DND-41 (cell line): Measurements from ENCODE around the gene ACTR2.
"Not testable (repeated sequence)": the region's sequence is repeated elsewhere in the genome, so short reads cannot be mapped to it uniquely, and the experiment has no call there.

ENCODE experiments used
- ATAC-seq: fragments of 200-7000 bp; cut with Tn5 transposase; 3 replicates; pipeline ENCODE4 v1.9.1; 2021; ENCODE audit warnings: low read depth; ENCODE audit not compliant: insufficient read depth
- DNase-seq: peaks from one replicate; pipeline ENCODE4 v3.0.0-alpha.2; 2020
- H2AFZ ChIP-seq: 2 replicates; pipeline ENCODE4 v1.6.0; 2012; ENCODE audit warnings: low read depth, low read length
- H3K27ac ChIP-seq: 2 replicates; pipeline ENCODE4 v1.5.1; 2012; ENCODE audit warnings: low read length, inconsistent platforms
- H3K27me3 ChIP-seq: fragments of 200-600 bp; sonication (generic); 2 replicates; pipeline ENCODE4 v1.6.0; 2012; ENCODE audit warnings: low read length, mild to moderate bottlenecking, inconsistent platforms; ENCODE audit not compliant: insufficient read depth, poor library complexity
- H3K36me3 ChIP-seq: 2 replicates; pipeline ENCODE4 v1.5.1; 2012; ENCODE audit warnings: low read length, inconsistent platforms; ENCODE audit not compliant: insufficient read depth
- H3K4me1 ChIP-seq: 2 replicates; pipeline ENCODE4 v1.5.1; 2012; ENCODE audit warnings: mild to moderate bottlenecking, low read length; ENCODE audit not compliant: insufficient read depth
- H3K4me2 ChIP-seq: 2 replicates; pipeline ENCODE4 v1.6.0; 2012; ENCODE audit warnings: mild to moderate bottlenecking, moderate library complexity, low read length, inconsistent platforms; ENCODE audit not compliant: insufficient read depth
- H3K4me3 ChIP-seq, 2 experiments: fragments of 200-600 bp in 1 of 2; shearing (Covaris generic) in 1 of 2; 2 replicates each; pipeline ENCODE4 v1.5.1; 2012 to 2016; ENCODE audit warnings: inconsistent platforms in 2 of 2, low read length in 2 of 2, mild to moderate bottlenecking in 2 of 2, low read depth in 1 of 2, moderate library complexity in 1 of 2
- H3K79me2 ChIP-seq: 2 replicates; pipeline ENCODE4 v1.6.0; 2012; ENCODE audit warnings: low read length, inconsistent platforms; ENCODE audit not compliant: insufficient read depth
- H3K9ac ChIP-seq: 2 replicates; pipeline ENCODE4 v1.6.0; 2012; ENCODE audit warnings: low read depth, mild to moderate bottlenecking, inconsistent platforms, low read length, moderate library complexity
- H3K9me3 ChIP-seq: 2 replicates; pipeline ENCODE4 v1.5.1; 2012; ENCODE audit warnings: low read length, moderate library complexity, mild to moderate bottlenecking, inconsistent platforms; ENCODE audit not compliant: insufficient read depth, severe bottlenecking
- H4K20me1 ChIP-seq: 2 replicates; pipeline ENCODE4 v1.6.0; 2012; ENCODE audit warnings: low read length; ENCODE audit not compliant: insufficient read depth
- EZH2 ChIP-seq: IDR thresholded peaks from 3 replicates; pipeline ENCODE4 v1.6.1; 2012; ENCODE audit warnings: borderline replicate concordance, low read depth, mild to moderate bottlenecking, moderate library complexity, low read length, inconsistent platforms; ENCODE audit not compliant: severe bottlenecking
- TF ChIP-seq, protein P1 (sequence below): IDR thresholded peaks from 2 replicates; pipeline ENCODE4 v1.5.1; 2012; ENCODE audit warnings: borderline replicate concordance, low read length, moderate library complexity, mild to moderate bottlenecking; ENCODE audit not compliant: poor library complexity, severe bottlenecking; ENCODE audit errors: extremely low read depth

ACTR2 gene

DNA sequence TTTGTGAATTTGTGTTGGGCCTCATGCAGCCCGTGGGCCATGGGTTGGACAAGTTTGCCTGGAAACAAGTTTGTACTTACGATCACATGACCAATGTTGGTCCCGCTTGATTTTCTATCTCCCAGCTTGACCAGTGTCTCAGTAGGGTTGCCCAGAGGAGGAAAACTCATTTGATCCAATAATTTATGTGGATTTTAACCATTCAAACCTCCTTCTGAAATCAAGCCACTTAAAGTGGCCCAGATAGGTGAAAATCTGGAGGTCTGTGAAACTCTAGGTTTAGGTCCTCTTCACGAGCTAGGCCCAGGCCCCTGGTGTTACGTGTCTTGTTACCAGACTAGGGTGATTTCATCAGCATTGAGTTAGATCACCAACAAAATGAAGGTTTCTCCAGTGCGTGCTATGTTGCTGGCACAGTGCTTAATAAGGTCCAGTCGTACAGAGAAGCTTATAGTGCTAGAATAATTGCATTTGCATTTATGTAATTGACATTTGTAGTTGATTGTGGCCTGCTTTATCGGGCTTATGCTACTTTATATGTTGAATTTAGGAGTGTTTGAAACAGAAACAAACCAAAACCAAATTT, 4.4 kb downstream of the ACTR2 start:
- peaks cover 37% of the 10 kb centered on the region for H3K36me3 ChIP-seq
- TF ChIP-seq, protein P1, sequence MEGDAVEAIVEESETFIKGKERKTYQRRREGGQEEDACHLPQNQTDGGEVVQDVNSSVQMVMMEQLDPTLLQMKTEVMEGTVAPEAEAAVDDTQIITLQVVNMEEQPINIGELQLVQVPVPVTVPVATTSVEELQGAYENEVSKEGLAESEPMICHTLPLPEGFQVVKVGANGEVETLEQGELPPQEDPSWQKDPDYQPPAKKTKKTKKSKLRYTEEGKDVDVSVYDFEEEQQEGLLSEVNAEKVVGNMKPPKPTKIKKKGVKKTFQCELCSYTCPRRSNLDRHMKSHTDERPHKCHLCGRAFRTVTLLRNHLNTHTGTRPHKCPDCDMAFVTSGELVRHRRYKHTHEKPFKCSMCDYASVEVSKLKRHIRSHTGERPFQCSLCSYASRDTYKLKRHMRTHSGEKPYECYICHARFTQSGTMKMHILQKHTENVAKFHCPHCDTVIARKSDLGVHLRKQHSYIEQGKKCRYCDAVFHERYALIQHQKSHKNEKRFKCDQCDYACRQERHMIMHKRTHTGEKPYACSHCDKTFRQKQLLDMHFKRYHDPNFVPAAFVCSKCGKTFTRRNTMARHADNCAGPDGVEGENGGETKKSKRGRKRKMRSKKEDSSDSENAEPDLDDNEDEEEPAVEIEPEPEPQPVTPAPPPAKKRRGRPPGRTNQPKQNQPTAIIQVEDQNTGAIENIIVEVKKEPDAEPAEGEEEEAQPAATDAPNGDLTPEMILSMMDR, result no peak
- TF ChIP-seq EZH2, result no peak
- H3K9me3 ChIP-seq, result no peaks in the 10 kb centered on the region
- peak overlapping the region; percentile 37 for H3K4me2 ChIP-seq
- DNase-seq (no peak), ATAC-seq (no peak)
- peaks cover 73% of the 10 kb centered on the region for H4K20me1 ChIP-seq
- no peak overlapping the region for H3K4me3 ChIP-seq
- peaks cover 97% of the 10 kb centered on the region for H3K79me2 ChIP-seq
- no peak overlapping the region; the same call in 1 of the 2 replicates for H3K27ac ChIP-seq
- no peak overlapping the region for H3K9ac ChIP-seq
- H3K27me3 ChIP-seq, result no peaks in the 10 kb centered on the region
- H3K4me1 ChIP-seq, result peaks cover 35% of the 10 kb centered on the region
- no peak overlapping the region for H2AFZ ChIP-seq

DNA sequence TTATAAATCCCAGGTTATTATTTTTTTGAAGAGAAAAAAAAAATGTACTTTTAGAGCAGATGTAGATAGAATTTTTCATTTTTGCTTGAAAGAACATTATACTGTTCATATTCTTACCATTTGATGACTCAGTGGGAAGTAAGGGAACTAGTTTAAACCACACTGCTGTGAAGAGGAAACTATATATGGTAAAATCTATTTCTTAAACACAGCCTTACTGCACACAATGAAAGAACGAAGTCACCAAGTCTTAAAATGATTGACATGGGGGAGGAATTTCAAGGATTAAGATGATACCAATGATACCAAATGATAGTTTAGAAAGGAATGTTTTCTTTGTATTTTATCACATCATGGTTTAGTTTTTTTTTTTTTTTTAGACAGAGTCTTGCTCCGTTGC, 5.0 kb downstream of the ACTR2 start:
- H3K79me2 ChIP-seq, result peaks cover 99% of the 10 kb centered on the region

GRCh38 chr2:65240657-65241056, 13.0 kb downstream of the ACTR2 start:
- no peaks in the 10 kb centered on the region for H3K27me3 ChIP-seq
- H3K4me2 ChIP-seq, result no peak overlapping the region
- no peak overlapping the region for H3K9ac ChIP-seq
- DNase-seq, result no peak
- peaks cover 60% of the 10 kb centered on the region for H3K36me3 ChIP-seq
- no peak overlapping the region for H3K27ac ChIP-seq
- H2AFZ ChIP-seq, result no peak overlapping the region
- no peaks in the 10 kb centered on the region for H3K9me3 ChIP-seq
- no peak overlapping the region for H3K4me3 ChIP-seq
- peaks cover 96% of the 10 kb centered on the region for H3K79me2 ChIP-seq
- H3K4me1 ChIP-seq, result 0 out of 2 replicates have a peak, but pooled peaks cover 2% of the 10 kb centered on the region
- no peak for ATAC-seq
- peaks cover 52% of the 10 kb centered on the region for H4K20me1 ChIP-seq
- TF ChIP-seq, protein P1, result no peak
- TF ChIP-seq EZH2, result no peak

More for the DNA sequence above, 5.0 kb downstream of the ACTR2 start:
- peaks cover 40% of the 10 kb centered on the region for H3K36me3 ChIP-seq
- no peak overlapping the region for H2AFZ ChIP-seq
- no peak for DNase-seq
- TF ChIP-seq, protein P1, result no peak
- TF ChIP-seq EZH2, result no peak
- no peaks in the 10 kb centered on the region for H3K27me3 ChIP-seq
- no peak overlapping the region for H3K27ac ChIP-seq
- no peak overlapping the region for H3K4me2 ChIP-seq
- H3K4me3 ChIP-seq, result no peak overlapping the region
- H3K9me3 ChIP-seq, result no peaks in the 10 kb centered on the region
- no peak for ATAC-seq
- peaks cover 79% of the 10 kb centered on the region for H4K20me1 ChIP-seq
- peaks cover 35% of the 10 kb centered on the region for H3K4me1 ChIP-seq
- H3K9ac ChIP-seq, result no peak overlapping the region

- not testable (repeated sequence) for H3K4me1 ChIP-seq, H2AFZ ChIP-seq, H3K27ac ChIP-seq, H3K4me2 ChIP-seq, ATAC-seq, H3K9me3 ChIP-seq, H3K4me3 ChIP-seq, H3K27me3 ChIP-seq, DNase-seq, H3K9ac ChIP-seq
- Histone ChIP-seq H4K20me1 (peaks cover 26% of the 10 kb centered on the region; the same call in 1 of the 2 replicates), H3K79me2 (peaks cover 80% of the 10 kb centered on the region), H3K36me3 (peaks cover 84% of the 10 kb centered on the region)
Measured at GRCh38 chr2:65244452-65244851, 16.8 kb downstream of the ACTR2 start.
